Keratinocyte (primary cell): ENCODE measurements around the gene OR4N5. TPM values are rescaled to one million over a fixed set of nuclear protein-coding genes. Genes with fewer than 3 reads are reported as not detected.

Source experiments
- DNase-seq: peaks from one replicate; pipeline ENCODE4 v3.0.0-alpha.2; 2011; ENCODE audit warnings: low read depth, missing footprints, low spot score
- FAIRE-seq: peaks from 2 replicates; lab custom pipeline; 2011; peaks lifted over from hg19 to GRCh38; lab: Jason Lieb, UNC
- H2AFZ ChIP-seq: 2 replicates; pipeline ENCODE4 v1.6.0; 2012; ENCODE audit warnings: low read length, control low read depth, inconsistent platforms; ENCODE audit not compliant: control insufficient read depth
- H3K27ac ChIP-seq: 2 replicates; pipeline ENCODE4 v1.5.1; 2011; ENCODE audit warnings: low read length; ENCODE audit not compliant: control insufficient read depth, insufficient read depth
- H3K27me3 ChIP-seq: 3 replicates; pipeline ENCODE4 v1.6.0; 2011; ENCODE audit warnings: low read length; ENCODE audit not compliant: control insufficient read depth, insufficient read depth; ENCODE audit errors: extremely low read depth
- H3K36me3 ChIP-seq, 2 experiments: 2 replicates in 1 of 2; 3 replicates in 1 of 2; pipeline ENCODE4 v1.5.1; 2011; ENCODE audit warnings: low read length in 2 of 2, mild to moderate bottlenecking in 1 of 2; ENCODE audit not compliant: control insufficient read depth in 2 of 2, insufficient read depth in 2 of 2; ENCODE audit errors: extremely low read depth in 1 of 2
- H3K4me1 ChIP-seq: 3 replicates; pipeline ENCODE4 v1.5.1; 2011; ENCODE audit warnings: low read length; ENCODE audit not compliant: control insufficient read depth, insufficient read depth; ENCODE audit errors: extremely low read depth
- H3K4me2 ChIP-seq: 3 replicates; pipeline ENCODE4 v1.6.0; 2011; ENCODE audit warnings: low read depth, low read length; ENCODE audit not compliant: control insufficient read depth, insufficient read depth; ENCODE audit errors: extremely low read depth
- H3K4me3 ChIP-seq, 3 experiments: fragments of 200-600 bp in 1 of 3; sonication (generic) in 1 of 3; 2 replicates in 2 of 3; 3 replicates in 1 of 3; pipeline ENCODE4 v1.5.1; 2011 to 2016; ENCODE audit warnings: low read length in 3 of 3, mild to moderate bottlenecking in 3 of 3, control low read depth in 2 of 3, inconsistent platforms in 1 of 3, low read depth in 1 of 3, mixed read lengths in 1 of 3, mixed run types in 1 of 3, moderate library complexity in 1 of 3; ENCODE audit not compliant: control insufficient read depth in 2 of 3, insufficient read depth in 2 of 3; ENCODE audit errors: extremely low read depth in 1 of 3
- H3K79me2 ChIP-seq: 2 replicates; pipeline ENCODE4 v1.6.0; 2012; ENCODE audit warnings: low read length; ENCODE audit not compliant: control insufficient read depth, insufficient read depth
- H3K9ac ChIP-seq: 3 replicates; pipeline ENCODE4 v1.6.0; 2011; ENCODE audit warnings: low read length; ENCODE audit not compliant: control insufficient read depth, insufficient read depth; ENCODE audit errors: extremely low read depth
- H3K9me1 ChIP-seq: 3 replicates; pipeline ENCODE4 v1.6.0; 2011; ENCODE audit warnings: low read length; ENCODE audit not compliant: control insufficient read depth, insufficient read depth; ENCODE audit errors: extremely low read depth
- H3K9me3 ChIP-seq: 2 replicates; pipeline ENCODE4 v1.5.1; 2012; ENCODE audit warnings: low read depth, low read length; ENCODE audit not compliant: control insufficient read depth
- H4K20me1 ChIP-seq: 3 replicates; pipeline ENCODE4 v1.6.0; 2011; ENCODE audit warnings: low read length; ENCODE audit not compliant: control insufficient read depth, insufficient read depth; ENCODE audit errors: extremely low read depth
- CTCF ChIP-seq, 3 experiments: IDR thresholded peaks in 1 of 3; conservative IDR thresholded peaks in 1 of 3; optimal IDR thresholded peaks in 1 of 3; 2 replicates in 2 of 3; 3 replicates in 1 of 3; pipeline versions ENCODE3 to v1.5.1; 2011; ENCODE audit warnings: low read length in 3 of 3, mild to moderate bottlenecking in 3 of 3, moderate library complexity in 2 of 3, control low read depth in 1 of 3, inconsistent platforms in 1 of 3; ENCODE audit not compliant: insufficient read depth in 2 of 3; ENCODE audit errors: extremely low read depth in 1 of 3
- EZH2 ChIP-seq: IDR thresholded peaks from one replicate; pipeline ENCODE4 v1.6.1; 2012; ENCODE audit warnings: inconsistent platforms, mild to moderate bottlenecking, low read length, moderate library complexity
- dilution Hi-C: fragments of 300-500 bp; cut with MboI; formaldehyde crosslinking; loops from one replicate; pipeline ENCODE4 v1.7.0; 2020; ENCODE audit warnings: low sequenced_read_pairs; ENCODE audit not compliant: extremely low pct_ligation_motif_present
- polyA plus RNA-seq, 5 experiments: library from polyadenylated mRNA; depleted of rRNA in 3 of 5; stranded (reverse) in 3 of 5; stranded (forward) in 1 of 5; unstranded in 1 of 5; fragments of >200 nt; gene quantifications; 1 replicate in 1 of 5; 2 replicates in 3 of 5; 3 replicates in 1 of 5; pipeline versions ENCODE4 v1.2.1 to v1.2.3, GENCODE V29; 2011 to 2012; ENCODE audit warnings: missing spikeins in 2 of 5, low read depth in 1 of 5, low replicate concordance in 1 of 5

The OR4N5 gene
- polyA plus RNA-seq, 1 donor (not counting 4 experiments of a cell fraction or from before 2014, with no cell fraction given), result not detected

DNA sequence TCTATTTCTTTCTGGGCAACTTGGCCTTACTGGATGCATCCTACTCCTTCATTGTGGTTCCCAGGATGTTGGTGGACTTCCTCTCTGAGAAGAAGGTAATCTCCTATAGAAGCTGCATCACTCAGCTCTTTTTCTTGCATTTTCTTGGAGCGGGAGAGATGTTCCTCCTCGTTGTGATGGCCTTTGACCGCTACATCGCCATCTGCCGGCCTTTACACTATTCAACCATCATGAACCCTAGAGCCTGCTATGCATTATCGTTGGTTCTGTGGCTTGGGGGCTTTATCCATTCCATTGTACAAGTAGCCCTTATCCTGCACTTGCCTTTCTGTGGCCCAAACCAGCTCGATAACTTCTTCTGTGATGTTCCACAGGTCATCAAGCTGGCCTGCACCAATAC is 5.3 kb downstream of the OR4N5 start:
- no peaks in the 10 kb centered on the region for H3K79me2 ChIP-seq
- no peaks in the 10 kb centered on the region for H3K9me1 ChIP-seq
- TF ChIP-seq CTCF (optimal IDR thresholded peaks at IDR 0.05 in 1 of 3, IDR thresholded peaks at IDR 0.05 in 1 of 3, conservative IDR thresholded peaks at IDR 0.05 in 1 of 3; ENCODE audit: extremely low read depth in 1 of 3, insufficient read depth in 2 of 3, low read length in 3 of 3) (no peak), EZH2 (no peak)
- H3K4me1 ChIP-seq, result no peaks in the 10 kb centered on the region
- no peak overlapping the region for H3K4me3 ChIP-seq
- H3K9ac ChIP-seq, result no peak overlapping the region
- H4K20me1 ChIP-seq, result no peaks in the 10 kb centered on the region
- no peak overlapping the region for H3K27ac ChIP-seq
- dilution Hi-C loops, result no loop called here
- no peaks in the 10 kb centered on the region for H3K27me3 ChIP-seq
- no peaks in the 10 kb centered on the region for H3K36me3 ChIP-seq
- no peaks in the 10 kb centered on the region for H3K9me3 ChIP-seq
- no peak overlapping the region for H2AFZ ChIP-seq
- no peak for DNase-seq
- FAIRE-seq, result no peak
- H3K4me2 ChIP-seq, result no peak overlapping the region

DNA sequence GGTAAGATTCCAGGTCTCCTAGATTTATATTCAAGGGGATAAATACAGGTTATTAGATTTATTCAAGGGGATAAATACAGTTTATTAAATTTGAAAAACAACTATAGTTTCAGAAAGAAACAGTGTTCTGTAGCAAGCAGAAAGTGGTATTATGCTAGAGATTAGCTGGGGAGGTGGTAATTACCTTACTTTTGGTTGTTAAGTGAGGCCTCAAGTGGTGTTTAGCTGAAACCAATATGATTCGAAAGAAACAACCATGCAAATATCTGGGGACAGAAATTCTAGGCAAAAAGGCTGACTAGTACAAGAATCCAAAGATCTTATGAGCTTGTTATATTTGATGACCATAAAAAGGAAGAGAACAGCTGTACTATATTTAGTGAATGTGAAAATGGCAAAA is 6.2 kb downstream of the OR4N5 start:
- no peak for TF ChIP-seq EZH2
- no peak for TF ChIP-seq CTCF (optimal IDR thresholded peaks at IDR 0.05 in 1 of 3, IDR thresholded peaks at IDR 0.05 in 1 of 3, conservative IDR thresholded peaks at IDR 0.05 in 1 of 3; ENCODE audit: extremely low read depth in 1 of 3, insufficient read depth in 2 of 3, low read length in 3 of 3)
- Histone ChIP-seq H3K9me1 (no peaks in the 10 kb centered on the region), H4K20me1 (no peaks in the 10 kb centered on the region), H3K9me3 (no peaks in the 10 kb centered on the region), H3K79me2 (no peaks in the 10 kb centered on the region), H3K9ac (no peak overlapping the region), H2AFZ (no peak overlapping the region), H3K36me3 (no peaks in the 10 kb centered on the region), H3K27me3 (no peaks in the 10 kb centered on the region), H3K27ac (no peak overlapping the region), H3K4me1 (no peaks in the 10 kb centered on the region), H3K4me3 (no peak overlapping the region), H3K4me2 (no peak overlapping the region)
- DNase-seq (no peak), FAIRE-seq (no peak)
- dilution Hi-C loops, result no loop called here
